ENCODE measurements around the gene NLRP8.

DNA sequence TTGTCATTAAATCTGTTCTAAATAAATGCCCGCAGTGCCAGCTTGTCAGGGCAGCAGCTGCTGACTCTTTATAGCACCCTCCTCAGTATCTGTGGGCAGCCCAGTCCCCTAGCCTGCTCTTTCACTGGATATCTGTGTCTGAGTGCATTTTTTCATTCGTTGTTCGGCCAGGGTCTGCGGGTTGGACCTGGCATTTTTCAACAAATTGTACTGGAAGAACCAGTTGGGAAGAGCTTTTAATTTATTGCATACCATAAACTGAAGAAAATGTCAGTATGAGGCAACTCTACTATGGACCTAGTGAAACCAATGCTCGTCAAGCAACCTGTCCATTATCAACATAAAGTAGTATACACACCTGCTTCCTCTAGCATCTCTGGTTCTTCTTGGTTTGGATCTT, 24.1 kb upstream of the NLRP8 start:
- TF ChIP-seq, protein P1, sequence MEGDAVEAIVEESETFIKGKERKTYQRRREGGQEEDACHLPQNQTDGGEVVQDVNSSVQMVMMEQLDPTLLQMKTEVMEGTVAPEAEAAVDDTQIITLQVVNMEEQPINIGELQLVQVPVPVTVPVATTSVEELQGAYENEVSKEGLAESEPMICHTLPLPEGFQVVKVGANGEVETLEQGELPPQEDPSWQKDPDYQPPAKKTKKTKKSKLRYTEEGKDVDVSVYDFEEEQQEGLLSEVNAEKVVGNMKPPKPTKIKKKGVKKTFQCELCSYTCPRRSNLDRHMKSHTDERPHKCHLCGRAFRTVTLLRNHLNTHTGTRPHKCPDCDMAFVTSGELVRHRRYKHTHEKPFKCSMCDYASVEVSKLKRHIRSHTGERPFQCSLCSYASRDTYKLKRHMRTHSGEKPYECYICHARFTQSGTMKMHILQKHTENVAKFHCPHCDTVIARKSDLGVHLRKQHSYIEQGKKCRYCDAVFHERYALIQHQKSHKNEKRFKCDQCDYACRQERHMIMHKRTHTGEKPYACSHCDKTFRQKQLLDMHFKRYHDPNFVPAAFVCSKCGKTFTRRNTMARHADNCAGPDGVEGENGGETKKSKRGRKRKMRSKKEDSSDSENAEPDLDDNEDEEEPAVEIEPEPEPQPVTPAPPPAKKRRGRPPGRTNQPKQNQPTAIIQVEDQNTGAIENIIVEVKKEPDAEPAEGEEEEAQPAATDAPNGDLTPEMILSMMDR (IDR thresholded peaks at IDR 0.05 in 4 of 5, conservative IDR thresholded peaks at IDR 0.05 in 1 of 5) = no peak
- no peak for TF ChIP-seq POLR2A (IDR thresholded peaks at IDR 0.05)

Data from gastrocnemius medialis (tissue), 4 donors.